Progenitor cell of endocrine pancreas (in vitro differentiated cells): ENCODE data around the gene PTPN20. TPM values are rescaled to one million over a fixed set of nuclear protein-coding genes. Genes with fewer than 3 reads are reported as not detected.
A peak's percentile ranks its signal among the peaks of the same experiment; 100 is the strongest.

Source experiments
- DNase-seq: peaks from one replicate; pipeline ENCODE4 v3.0.0; 2021; ENCODE audit warnings: low spot score; ENCODE audit not compliant: unreplicated experiment
- H3K27ac Mint-ChIP-seq: 2 replicates; pipeline ENCODE4 v1.8.0; 2021; ENCODE audit warnings: mild to moderate bottlenecking, moderate library complexity, mixed read lengths
- H3K27me3 Mint-ChIP-seq: 2 replicates; pipeline ENCODE4 v1.8.0; 2021; ENCODE audit warnings: mixed read lengths
- H3K36me3 Mint-ChIP-seq: 2 replicates; pipeline ENCODE4 v1.8.0; 2022; ENCODE audit warnings: mixed read lengths; ENCODE audit not compliant: insufficient read depth
- H3K4me1 Mint-ChIP-seq: 2 replicates; pipeline ENCODE4 v1.8.0; 2021; ENCODE audit warnings: low read depth, mixed read lengths
- H3K4me3 Mint-ChIP-seq: 2 replicates; pipeline ENCODE4 v1.8.0; 2021; ENCODE audit warnings: low read depth, mild to moderate bottlenecking, moderate library complexity, mixed read lengths
- H3K9me3 Mint-ChIP-seq: 2 replicates; pipeline ENCODE4 v1.8.0; 2021; ENCODE audit warnings: low read depth, mixed read lengths
- CTCF ChIP-seq: fragments of 200-600 bp; sonication (generic); IDR thresholded peaks from one replicate; pipeline ENCODE4 v1.5.0; 2021; ENCODE audit warnings: antibody characterized with exemption, mild to moderate bottlenecking; ENCODE audit not compliant: unreplicated experiment
- total RNA-seq: library from RNA; stranded (reverse); gene quantifications from 2 replicates; pipeline ENCODE4 v1.2.1, GENCODE V29; 2021

Gene PTPN20
- total RNA-seq, 1 donor from 2014 or later: 0.55 TPM

- no peaks in the 10 kb centered on the region for H3K9me3 Mint-ChIP-seq
- peak overlapping the region; percentile 59 for H3K27ac Mint-ChIP-seq
- peak; percentile 96 for TF ChIP-seq CTCF
- H3K27me3 Mint-ChIP-seq: peaks cover 11% of the 10 kb centered on the region
- H3K4me3 Mint-ChIP-seq: no peak overlapping the region
- no peaks in the 10 kb centered on the region for H3K4me1 Mint-ChIP-seq
- no peaks in the 10 kb centered on the region for H3K36me3 Mint-ChIP-seq
- peak; percentile 62 for DNase-seq
Observed at GRCh38 chr10:47024399-47025252, 113.4 kb downstream of the PTPN20 start.

GRCh38 chr10:47025253-47025539 is 114.0 kb downstream of the PTPN20 start:
- DNase-seq: peak; percentile 3
- peaks cover 11% of the 10 kb centered on the region for H3K27me3 Mint-ChIP-seq
- TF ChIP-seq CTCF: no peak
- H3K4me1 Mint-ChIP-seq: no peaks in the 10 kb centered on the region
- H3K36me3 Mint-ChIP-seq: no peaks in the 10 kb centered on the region
- H3K27ac Mint-ChIP-seq: no peak overlapping the region
- H3K9me3 Mint-ChIP-seq: no peaks in the 10 kb centered on the region
- no peak overlapping the region for H3K4me3 Mint-ChIP-seq

- TF ChIP-seq CTCF: no peak
- Mint-ChIP-seq H3K4me3 (no peak overlapping the region), H3K9me3 (no peaks in the 10 kb centered on the region), H3K4me1 (no peaks in the 10 kb centered on the region), H3K27me3 (peaks cover 11% of the 10 kb centered on the region), H3K27ac (no peak overlapping the region), H3K36me3 (no peaks in the 10 kb centered on the region)
- DNase-seq: peak; percentile 8
Observed at GRCh38 chr10:47025540-47026300, 114.5 kb downstream of the PTPN20 start.

- peak; percentile 7 for DNase-seq
- Mint-ChIP-seq H3K4me1 (no peaks in the 10 kb centered on the region), H3K9me3 (no peaks in the 10 kb centered on the region), H3K27me3 (peaks cover 18% of the 10 kb centered on the region), H3K36me3 (no peaks in the 10 kb centered on the region), H3K4me3 (no peak overlapping the region), H3K27ac (no peak overlapping the region)
- no peak for TF ChIP-seq CTCF
Observed at GRCh38 chr10:47026301-47027107, 115.3 kb downstream of the PTPN20 start.
